ENCODE data around the gene CT45A1. TPM values are rescaled to one million over a fixed set of nuclear protein-coding genes. Genes with fewer than 3 reads are reported as not detected.
A peak's percentile ranks its signal among the peaks of the same experiment; 100 is the strongest.
"Not testable (repeated sequence)": the region's sequence is repeated elsewhere in the genome, so short reads cannot be mapped to it uniquely, and the experiment has no call there.

The CT45A1 gene
- total RNA-seq (2021) (not detected in 3 replicates), Bru-seq, nascent RNA (not detected)
- long read RNA-seq, experiment 1, result 0 reads
- long read RNA-seq, experiment 2, result 0 reads
- long read RNA-seq, experiment 3, result 0 reads

DNA sequence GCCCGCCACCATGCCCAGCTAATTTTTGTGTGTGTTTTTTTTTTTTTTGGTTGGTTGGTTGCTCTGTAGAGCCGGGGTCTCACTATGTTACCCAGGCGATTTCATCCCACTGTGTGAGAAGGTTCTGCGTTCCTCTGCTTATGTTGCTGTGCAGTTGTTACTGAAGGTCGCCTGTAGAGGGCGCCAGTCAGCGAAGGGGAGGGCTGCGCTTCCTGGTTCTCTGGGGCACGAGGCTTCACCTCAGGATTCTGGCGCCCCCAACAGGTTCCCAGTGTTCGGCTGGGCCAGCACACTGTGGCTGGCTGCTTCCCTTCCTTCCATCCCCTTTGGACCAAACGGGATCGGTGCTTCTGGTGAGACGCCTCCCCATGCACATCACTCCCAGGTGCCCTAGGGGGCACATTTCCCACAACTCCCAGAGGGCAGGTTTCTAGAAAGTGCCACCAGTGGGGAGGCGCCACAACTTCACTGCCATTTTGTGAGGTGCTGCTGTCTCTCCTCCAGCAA, at the start of gene CT45A1:
Gene CT45A1, plus strand, starts transcription at position 457 of the 507 bp plus-strand sequence. CDS start 5,302 bp downstream, outside the sequence.
- peak; percentile 62 for DNase-seq (ENCODE audit: low spot score)
- POLR2A ChIA-PET; H3K4me1 Mint-ChIP-seq; ATAC-seq; H3K27ac Mint-ChIP-seq; H3K36me3 Mint-ChIP-seq; H3K4me3 Mint-ChIP-seq; H3K9me3 Mint-ChIP-seq; H3K27me3 Mint-ChIP-seq (ENCODE audit: low read depth): not testable (repeated sequence)
- peak; percentile 32; the same call in 1 of the 2 replicates for TF ChIP-seq CTCF (IDR thresholded peaks at IDR 0.05)
- CTCF ChIA-PET, result interaction anchor here (0.6 kb wide), 1 partner anchor 1196 kb away, joined by 3 read pairs; no protein-coding TSS in a partner anchor

GRCh38 chrX:135672979-135673378, 40.5 kb upstream of the CT45A1 start:
- H3K4me1 Mint-ChIP-seq; H3K9me3 Mint-ChIP-seq; ATAC-seq; H3K36me3 Mint-ChIP-seq; DNase-seq (ENCODE audit: low spot score); POLR2A ChIA-PET; CTCF ChIA-PET; H3K27me3 Mint-ChIP-seq (ENCODE audit: low read depth); H3K27ac Mint-ChIP-seq; H3K4me3 Mint-ChIP-seq: not testable (repeated sequence)

DNA sequence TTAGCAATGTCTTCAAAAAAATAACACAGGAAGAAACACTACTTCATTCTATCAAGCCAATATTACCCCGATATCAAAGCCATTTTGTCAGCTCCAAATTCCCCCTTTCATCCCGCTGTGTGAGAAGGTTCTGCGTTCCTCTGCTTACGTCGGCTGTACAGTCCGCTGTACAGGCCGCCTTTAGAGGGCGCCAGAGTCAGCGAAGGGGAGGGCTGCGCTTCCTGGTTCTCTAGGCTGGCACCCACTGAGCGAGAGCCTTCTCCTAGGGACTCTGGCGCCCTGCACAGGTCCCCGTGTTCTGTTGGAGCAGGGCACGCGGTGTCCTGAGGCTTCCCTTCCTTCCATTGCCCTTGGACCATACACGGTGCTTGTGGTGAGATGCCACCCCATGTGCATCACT, 25.3 kb upstream of the CT45A1 start:
- Mint-ChIP-seq H3K36me3 (no peaks in the 10 kb centered on the region), H3K27ac (no peak overlapping the region), H3K4me1 (no peaks in the 10 kb centered on the region), H3K9me3 (no peaks in the 10 kb centered on the region), H3K4me3 (no peak overlapping the region), H3K27me3 (ENCODE audit: low read depth) (peaks cover 5% of the 10 kb centered on the region; the same call in 1 of the 2 replicates)
- ATAC-seq (peak; percentile 92), DNase-seq (ENCODE audit: low spot score) (peak; percentile 57)
- TF ChIP-seq ZMAT4 (CRISPR knock-in tag; IDR thresholded peaks at IDR 0.05) (no peak), CREM (CRISPR knock-in tag; IDR thresholded peaks at IDR 0.05) (no peak), RELA (CRISPR knock-in tag; IDR thresholded peaks at IDR 0.05; ENCODE audit: borderline replicate concordance) (no peak), CBFB (CRISPR knock-in tag; IDR thresholded peaks at IDR 0.05; ENCODE audit: low read depth) (no peak), HMGA2 (CRISPR knock-in tag; IDR thresholded peaks at IDR 0.05) (no peak), ETV6 (CRISPR knock-in tag; IDR thresholded peaks at IDR 0.05) (no peak), ZNF423 (CRISPR knock-in tag; IDR thresholded peaks at IDR 0.05) (no peak), FOXJ3 (CRISPR knock-in tag; IDR thresholded peaks at IDR 0.05; ENCODE audit: borderline replicate concordance) (no peak), ZNF671 (CRISPR knock-in tag; IDR thresholded peaks at IDR 0.05) (no peak), ZNF512 (CRISPR knock-in tag; IDR thresholded peaks at IDR 0.05; ENCODE audit: borderline replicate concordance) (no peak), JAZF1 (CRISPR knock-in tag; IDR thresholded peaks at IDR 0.05) (no peak), NR1H2 (CRISPR knock-in tag; IDR thresholded peaks at IDR 0.05) (no peak)
- TF ChIP-seq, protein P1, sequence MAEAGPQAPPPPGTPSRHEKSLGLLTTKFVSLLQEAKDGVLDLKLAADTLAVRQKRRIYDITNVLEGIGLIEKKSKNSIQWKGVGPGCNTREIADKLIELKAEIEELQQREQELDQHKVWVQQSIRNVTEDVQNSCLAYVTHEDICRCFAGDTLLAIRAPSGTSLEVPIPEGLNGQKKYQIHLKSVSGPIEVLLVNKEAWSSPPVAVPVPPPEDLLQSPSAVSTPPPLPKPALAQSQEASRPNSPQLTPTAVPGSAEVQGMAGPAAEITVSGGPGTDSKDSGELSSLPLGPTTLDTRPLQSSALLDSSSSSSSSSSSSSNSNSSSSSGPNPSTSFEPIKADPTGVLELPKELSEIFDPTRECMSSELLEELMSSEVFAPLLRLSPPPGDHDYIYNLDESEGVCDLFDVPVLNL (CRISPR knock-in tag; IDR thresholded peaks at IDR 0.05; ENCODE audit: borderline replicate concordance, low read depth), result no peak
- TF ChIP-seq, protein P2, sequence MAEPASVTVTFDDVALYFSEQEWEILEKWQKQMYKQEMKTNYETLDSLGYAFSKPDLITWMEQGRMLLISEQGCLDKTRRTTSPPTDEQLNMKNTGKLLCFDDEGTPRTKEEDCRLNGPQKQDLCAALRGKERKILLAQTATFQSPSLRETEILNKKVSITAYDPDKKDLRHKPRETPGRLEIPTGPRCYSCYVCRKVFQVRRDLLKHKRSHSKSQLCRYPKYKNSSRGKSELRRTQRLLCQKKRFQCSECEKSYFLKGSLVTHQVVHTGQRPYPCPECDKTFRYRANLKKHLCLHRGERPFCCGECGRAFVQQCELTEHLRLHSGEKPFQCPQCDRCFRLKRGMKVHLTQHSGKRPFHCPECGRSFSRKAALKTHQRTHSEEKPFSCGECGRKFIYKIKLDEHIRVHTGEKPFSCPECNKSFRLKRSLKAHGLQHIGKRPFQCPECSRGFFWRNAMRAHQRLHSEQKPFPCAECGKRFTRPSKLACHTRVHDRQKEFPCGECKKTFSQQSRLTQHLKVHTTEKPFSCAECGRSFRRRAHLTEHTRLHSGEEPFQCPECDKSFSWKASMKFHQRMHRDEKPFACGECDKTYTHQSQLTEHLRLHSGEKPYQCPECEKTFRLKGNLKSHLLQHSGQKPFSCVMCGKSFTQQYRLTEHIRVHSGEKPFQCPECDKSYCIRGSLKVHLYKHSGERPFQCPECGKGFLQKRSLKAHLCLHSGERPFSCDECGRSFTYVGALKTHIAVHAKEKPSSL (CRISPR knock-in tag; conservative IDR thresholded peaks at IDR 0.05), result no peak
- TF ChIP-seq, protein P3, sequence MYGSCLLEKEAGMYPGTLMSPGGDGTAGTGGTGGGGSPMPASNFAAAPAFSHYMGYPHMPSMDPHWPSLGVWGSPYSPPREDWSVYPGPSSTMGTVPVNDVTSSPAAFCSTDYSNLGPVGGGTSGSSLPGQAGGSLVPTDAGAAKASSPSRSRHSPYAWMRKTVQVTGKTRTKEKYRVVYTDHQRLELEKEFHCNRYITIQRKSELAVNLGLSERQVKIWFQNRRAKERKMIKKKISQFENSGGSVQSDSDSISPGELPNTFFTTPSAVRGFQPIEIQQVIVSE (CRISPR knock-in tag; IDR thresholded peaks at IDR 0.05; ENCODE audit: borderline replicate concordance), result no peak
- ChIA-PET CTCF (interaction anchor here (0.6 to 1.0 kb wide), 3 partner anchors 13 to 55 kb away, joined by 3 read pairs; no protein-coding TSS in a partner anchor), POLR2A (no interaction called here)
